HG03108 (cell line): Measurements from ENCODE around the gene TXNDC5.
A peak's percentile ranks its signal among the peaks of the same experiment; 100 is the strongest.
"Not testable (repeated sequence)": the region's sequence is repeated elsewhere in the genome, so short reads cannot be mapped to it uniquely, and the experiment has no call there.

ENCODE experiments used
- ATAC-seq: cut with Tn5 transposase; IDR thresholded peaks from one replicate; pipeline ENCODE4 v1.9.1; 2021; ENCODE audit warnings: moderate library complexity; ENCODE audit not compliant: unreplicated experiment

TXNDC5 gene

GRCh38 chr6:7914991-7915789, 4.6 kb upstream of the TXNDC5 start:
- no peak for ATAC-seq

- no peak for ATAC-seq
These were observed 3.7 kb upstream of the TXNDC5 start for GRCh38 chr6:7914311-7914710.

GRCh38 chr6:7912736-7913517, 2.3 kb upstream of the TXNDC5 start:
- no peak for ATAC-seq

GRCh38 chr6:7912024-7912423, 1.4 kb upstream of the TXNDC5 start:
- ATAC-seq = no peak

GRCh38 chr6:7911345-7911725, 747 bp upstream of the TXNDC5 start:
- ATAC-seq = no peak

GRCh38 chr6:7910298-7910653, 312 bp downstream of the TXNDC5 start:
- no peak for ATAC-seq

- no peak for ATAC-seq
These were observed 988 bp downstream of the TXNDC5 start for GRCh38 chr6:7909323-7910276.

GRCh38 chr6:7907159-7907558, 3.4 kb downstream of the TXNDC5 start:
- no peak for ATAC-seq

- ATAC-seq = no peak
These were observed 3.8 kb downstream of the TXNDC5 start for GRCh38 chr6:7906741-7907140.

- no peak for ATAC-seq
These were observed 5.2 kb downstream of the TXNDC5 start for GRCh38 chr6:7905416-7905815.

- ATAC-seq = no peak
These were observed 5.8 kb downstream of the TXNDC5 start for GRCh38 chr6:7904654-7905319.

- ATAC-seq = no peak
These were observed 6.9 kb downstream of the TXNDC5 start for GRCh38 chr6:7903673-7904072.

GRCh38 chr6:7902867-7903266, 7.7 kb downstream of the TXNDC5 start:
- ATAC-seq = no peak

- ATAC-seq = no peak
These were observed 8.4 kb downstream of the TXNDC5 start for GRCh38 chr6:7902221-7902620.

GRCh38 chr6:7901780-7902179, 8.8 kb downstream of the TXNDC5 start:
- ATAC-seq = no peak

GRCh38 chr6:7901056-7901455, 9.5 kb downstream of the TXNDC5 start:
- no peak for ATAC-seq

- ATAC-seq = peak; percentile 38
These were observed 10.0 kb downstream of the TXNDC5 start for GRCh38 chr6:7900621-7901020.

GRCh38 chr6:7899889-7900213, 10.7 kb downstream of the TXNDC5 start:
- ATAC-seq = no peak

- peak; percentile 42 for ATAC-seq
These were observed 11.3 kb downstream of the TXNDC5 start for GRCh38 chr6:7899101-7899888.

- not testable (repeated sequence) for ATAC-seq
These were observed 12.4 kb downstream of the TXNDC5 start for GRCh38 chr6:7898193-7898586.
